Loucy (cell line): ENCODE data around the gene CYP46A1.

Source experiments
- H2AFZ ChIP-seq: fragments of 200-600 bp; sonication (generic); 2 replicates; pipeline ENCODE4 v1.6.0; 2016; ENCODE audit warnings: antibody characterized with exemption, mild to moderate bottlenecking, low read length, moderate library complexity
- H3F3A ChIP-seq: fragments of 200-600 bp; 2 replicates; pipeline ENCODE4 v1.6.0; 2016; ENCODE audit warnings: antibody characterized with exemption, low read depth, mild to moderate bottlenecking
- H3K27me3 ChIP-seq: fragments of 200-600 bp; sonication (generic); 2 replicates; pipeline ENCODE4 v1.6.1; 2014; ENCODE audit warnings: low read length, mild to moderate bottlenecking; ENCODE audit not compliant: insufficient read depth, poor library complexity, severe bottlenecking
- H3K36me3 ChIP-seq: fragments of 200-600 bp; sonication (generic); 2 replicates; pipeline ENCODE4 v1.6.1; 2016; ENCODE audit warnings: low read length; ENCODE audit not compliant: insufficient read depth
- H3K4me1 ChIP-seq: fragments of 200-600 bp; sonication (generic); 2 replicates; pipeline ENCODE4 v1.5.1; 2014; ENCODE audit warnings: low read length, mild to moderate bottlenecking; ENCODE audit not compliant: insufficient read depth, poor library complexity, severe bottlenecking
- H3K4me2 ChIP-seq: fragments of 200-600 bp; sonication (generic); 2 replicates; pipeline ENCODE4 v1.6.0; 2014; ENCODE audit warnings: antibody characterized with exemption, low read length, low read depth, mild to moderate bottlenecking; ENCODE audit not compliant: poor library complexity, severe bottlenecking
- H3K4me3 ChIP-seq: fragments of 200-600 bp; sonication (generic); 2 replicates; pipeline ENCODE4 v1.5.1; 2014; ENCODE audit warnings: low read length, mild to moderate bottlenecking, mixed read lengths; ENCODE audit not compliant: poor library complexity, severe bottlenecking
- H3K79me2 ChIP-seq: fragments of 200-600 bp; sonication (generic); 2 replicates; pipeline ENCODE4 v1.6.1; 2014; ENCODE audit warnings: low read length; ENCODE audit not compliant: insufficient read depth
- H3K9ac ChIP-seq: fragments of 200-600 bp; sonication (generic); 2 replicates; pipeline ENCODE4 v1.6.0; 2014; ENCODE audit warnings: mild to moderate bottlenecking, low read depth, low read length, moderate library complexity; ENCODE audit not compliant: poor library complexity, severe bottlenecking
- H3K9me2 ChIP-seq: fragments of 200-600 bp; sonication (generic); replicated peaks from 2 replicates; pipeline ENCODE4 v1.6.1; 2016; ENCODE audit warnings: low read depth, low read length, mixed read lengths
- H3K9me3 ChIP-seq: fragments of 200-600 bp; sonication (generic); 2 replicates; pipeline ENCODE4 v1.6.1; 2014; ENCODE audit warnings: mild to moderate bottlenecking, antibody characterized with exemption, low read length, low read depth; ENCODE audit not compliant: insufficient read depth
- H4K20me1 ChIP-seq: fragments of 200-600 bp; sonication (generic); 2 replicates; pipeline ENCODE4 v1.6.0; 2014; ENCODE audit warnings: antibody characterized with exemption, low read length, mild to moderate bottlenecking; ENCODE audit not compliant: insufficient read depth, poor library complexity, severe bottlenecking
- CTCF ChIP-seq: fragments of 200-600 bp; sonication (generic); conservative IDR thresholded peaks from 2 replicates; pipeline ENCODE4 v1.5.1; 2014; ENCODE audit warnings: mild to moderate bottlenecking, antibody characterized with exemption, low read length
- EZH2phosphoT487 ChIP-seq: fragments of 200-600 bp; IDR thresholded peaks from 2 replicates; pipeline ENCODE4 v1.6.1; 2018; ENCODE audit warnings: antibody characterized with exemption, mild to moderate bottlenecking, moderate library complexity, borderline replicate concordance

CYP46A1 gene

GRCh38 chr14:99706107-99706900 is 22.2 kb downstream of the CYP46A1 start:
- no peak overlapping the region for H3K4me3 ChIP-seq
- H3K36me3 ChIP-seq: no peaks in the 10 kb centered on the region
- TF ChIP-seq CTCF: no peak
- H3K9me3 ChIP-seq: peaks cover 6% of the 10 kb centered on the region; the same call in 1 of the 2 replicates
- no peaks in the 10 kb centered on the region for H3K9me2 ChIP-seq
- H3K4me1 ChIP-seq: no peaks in the 10 kb centered on the region
- no peaks in the 10 kb centered on the region for H3K79me2 ChIP-seq
- no peaks in the 10 kb centered on the region for H4K20me1 ChIP-seq
- no peak overlapping the region for H2AFZ ChIP-seq
- H3K4me2 ChIP-seq: no peak overlapping the region
- H3F3A ChIP-seq: no peaks in the 10 kb centered on the region
- no peak overlapping the region for H3K9ac ChIP-seq
- no peaks in the 10 kb centered on the region for H3K27me3 ChIP-seq

GRCh38 chr14:99707420-99707819 is 23.3 kb downstream of the CYP46A1 start:
- TF ChIP-seq EZH2phosphoT487: no peak
- TF ChIP-seq CTCF: no peak
- no peaks in the 10 kb centered on the region for H3K4me1 ChIP-seq
- H2AFZ ChIP-seq: no peak overlapping the region
- H3K36me3 ChIP-seq: no peaks in the 10 kb centered on the region
- peaks cover 6% of the 10 kb centered on the region; the same call in 1 of the 2 replicates for H3K9me3 ChIP-seq
- no peaks in the 10 kb centered on the region for H3F3A ChIP-seq
- H3K4me3 ChIP-seq: no peak overlapping the region
- H4K20me1 ChIP-seq: no peaks in the 10 kb centered on the region
- H3K9ac ChIP-seq: no peak overlapping the region
- H3K9me2 ChIP-seq: no peaks in the 10 kb centered on the region
- H3K27me3 ChIP-seq: no peaks in the 10 kb centered on the region
- H3K79me2 ChIP-seq: no peaks in the 10 kb centered on the region
- no peak overlapping the region for H3K4me2 ChIP-seq

DNA sequence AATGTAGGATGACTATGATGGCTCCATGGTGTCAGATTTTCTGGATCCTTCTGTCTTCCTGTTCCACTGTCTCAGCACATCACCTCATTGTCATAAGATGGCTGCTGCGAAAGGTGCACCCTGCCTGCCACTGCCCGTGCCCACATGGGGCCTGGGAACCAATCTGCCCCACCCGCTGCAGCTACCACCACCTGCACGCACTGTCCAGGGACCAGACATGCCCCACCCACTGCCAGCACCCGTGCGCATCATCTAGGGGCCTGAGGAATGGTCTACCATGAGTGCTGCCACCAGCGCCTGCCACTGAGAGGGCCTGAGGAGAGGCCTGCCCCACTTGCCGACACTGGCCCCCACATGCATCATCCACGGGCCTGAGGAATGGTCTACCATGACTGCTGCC is 23.8 kb downstream of the CYP46A1 start:
- Histone ChIP-seq H3K9ac (no peak overlapping the region), H3K9me3 (peaks cover 6% of the 10 kb centered on the region; the same call in 1 of the 2 replicates), H2AFZ (no peak overlapping the region), H4K20me1 (no peaks in the 10 kb centered on the region), H3K36me3 (no peaks in the 10 kb centered on the region), H3K4me3 (no peak overlapping the region), H3K9me2 (no peaks in the 10 kb centered on the region), H3K27me3 (no peaks in the 10 kb centered on the region), H3F3A (no peaks in the 10 kb centered on the region), H3K4me2 (no peak overlapping the region), H3K79me2 (no peaks in the 10 kb centered on the region), H3K4me1 (no peaks in the 10 kb centered on the region)
- TF ChIP-seq EZH2phosphoT487 (no peak), CTCF (no peak)
